Smooth muscle cell of the brain vasculature (primary cell): ENCODE data around the gene PPM1K.

Experiments used
- DNase-seq: peaks from one replicate; pipeline ENCODE4 v3.0.0-alpha.2; 2012; ENCODE audit warnings: low read depth, low spot score

PPM1K gene

DNA sequence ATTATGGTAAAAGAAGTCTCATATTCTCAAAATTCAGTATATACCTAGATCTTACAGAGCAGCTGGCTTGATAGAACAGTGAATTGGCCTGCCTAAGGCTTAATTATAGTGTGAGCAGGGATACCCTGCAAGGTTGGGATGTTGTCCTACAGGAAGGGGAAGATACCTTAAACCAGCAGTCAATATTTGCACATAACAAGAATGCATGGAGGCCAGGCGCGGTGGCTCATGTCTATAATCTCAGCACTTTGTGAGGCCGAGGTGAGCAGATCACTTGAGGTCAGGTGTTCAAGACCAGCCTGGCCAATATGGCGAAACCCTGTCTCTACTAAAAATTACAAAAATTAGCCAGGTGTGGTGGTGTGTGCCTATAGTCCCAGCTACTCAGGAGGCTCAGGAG is 67.2 kb downstream of the PPM1K start:
- no peak for DNase-seq

DNA sequence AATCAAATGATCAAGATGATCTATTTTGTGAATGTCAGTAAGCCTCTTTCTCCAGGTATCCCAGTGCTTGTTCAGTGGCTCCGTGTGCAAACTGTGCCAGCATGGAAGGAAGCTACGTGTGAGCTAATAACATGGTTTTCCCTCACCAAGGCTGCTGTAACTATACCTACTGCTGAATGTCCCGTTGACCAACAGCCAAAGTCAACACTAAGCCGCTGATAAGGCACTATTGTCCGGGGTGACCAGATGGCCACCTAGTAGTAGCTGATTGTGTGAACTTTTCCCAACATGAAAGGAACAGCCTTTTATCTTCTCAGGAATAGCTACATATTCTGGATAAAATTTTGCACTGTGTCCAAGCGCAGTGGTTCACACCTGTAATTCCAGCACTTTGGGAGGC is 68.0 kb downstream of the PPM1K start:
- no peak for DNase-seq

DNA sequence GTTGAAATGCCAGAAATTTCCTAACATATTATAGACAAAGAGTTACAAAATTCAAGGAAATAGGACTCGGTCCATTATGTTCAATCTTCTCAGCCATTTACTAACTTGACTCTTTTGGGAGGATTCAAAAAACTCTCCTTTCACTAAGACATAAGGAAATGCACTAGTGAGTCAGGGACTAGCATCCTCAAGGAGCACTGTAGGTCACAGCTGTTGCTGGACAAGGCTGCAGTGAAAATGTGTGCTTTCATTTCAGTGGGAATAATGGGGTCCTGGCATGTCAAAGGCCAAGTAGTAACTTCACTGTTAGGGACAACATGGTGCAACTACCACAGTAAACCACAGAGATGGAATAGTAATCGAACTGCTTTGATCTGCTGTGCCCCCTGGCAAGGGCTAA is 69.0 kb downstream of the PPM1K start:
- DNase-seq, result no peak

DNA sequence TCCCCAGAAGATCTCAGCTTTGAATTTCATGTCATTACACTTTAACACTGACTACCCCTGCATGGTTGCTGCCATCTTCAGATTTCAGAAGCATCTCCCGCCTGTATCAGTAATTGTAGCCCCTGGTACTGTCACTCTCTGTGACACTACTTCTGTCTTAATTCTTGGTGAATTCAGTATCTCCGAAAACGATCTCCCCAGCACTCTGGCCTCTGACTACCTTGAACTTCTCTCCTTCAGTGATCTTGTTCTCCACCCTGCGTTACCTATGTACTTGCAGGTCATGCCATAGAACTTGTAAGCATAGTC is 72.2 kb downstream of the PPM1K start:
- DNase-seq, result no peak

DNA sequence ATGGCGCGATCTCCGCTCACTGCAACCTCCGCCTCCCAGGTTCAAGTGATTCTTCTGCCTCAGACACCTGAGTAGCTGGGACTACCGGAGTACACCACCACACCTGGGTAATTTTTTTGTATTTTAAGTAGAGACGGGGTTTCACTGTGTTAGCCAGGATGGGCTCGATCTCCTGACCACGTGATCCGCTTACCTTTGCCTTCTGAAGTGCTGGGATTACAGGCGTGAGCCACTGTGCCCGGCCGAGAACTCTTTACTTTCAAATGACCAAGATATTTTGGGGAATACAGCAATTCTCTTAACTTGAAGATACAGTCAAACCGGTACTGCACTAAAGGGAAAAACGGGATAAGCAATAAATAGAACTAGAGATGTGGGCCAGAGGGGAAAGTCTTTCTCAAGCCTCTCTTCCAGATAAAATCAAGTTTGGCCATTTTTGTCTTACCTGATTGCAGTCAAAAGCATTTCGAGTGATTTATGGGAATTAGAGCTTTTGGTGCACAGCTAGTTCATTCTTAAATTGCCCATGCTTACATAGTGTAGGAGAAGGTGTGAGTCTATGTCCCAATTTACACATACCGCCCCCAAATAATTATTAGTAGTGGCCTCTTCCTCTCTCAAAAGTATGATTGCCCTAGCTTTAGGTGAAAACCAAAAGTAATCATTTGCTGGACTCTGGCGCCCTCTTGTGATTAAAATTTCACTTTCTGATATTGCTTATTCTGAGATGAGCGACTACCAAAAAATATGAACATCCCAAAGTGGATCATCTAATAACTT is 72.7 kb downstream of the PPM1K start:
- DNase-seq, result no peak

DNA sequence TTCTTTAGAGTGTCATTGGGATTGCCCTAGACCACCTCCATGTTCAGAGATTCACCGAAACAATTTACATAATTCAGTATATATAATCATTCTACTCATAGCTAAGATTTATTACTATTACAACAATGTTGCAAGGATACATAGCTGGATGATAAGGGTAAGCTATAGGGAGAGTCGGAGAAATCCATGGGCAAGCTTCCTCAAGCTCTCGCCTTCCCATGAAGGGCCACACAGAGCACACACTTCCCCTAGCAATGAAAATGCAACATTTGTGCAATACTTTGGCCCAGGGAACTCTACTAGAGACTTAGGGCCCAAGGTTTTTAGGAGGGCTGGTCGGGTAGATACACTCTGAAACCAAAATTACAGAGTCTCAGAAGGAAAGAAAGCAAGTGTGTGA is 76.2 kb downstream of the PPM1K start:
- DNase-seq, result no peak
